ENCODE results near the gene TIPIN.
A peak's percentile ranks its signal among the peaks of the same experiment; 100 is the strongest.

Gene TIPIN

DNA sequence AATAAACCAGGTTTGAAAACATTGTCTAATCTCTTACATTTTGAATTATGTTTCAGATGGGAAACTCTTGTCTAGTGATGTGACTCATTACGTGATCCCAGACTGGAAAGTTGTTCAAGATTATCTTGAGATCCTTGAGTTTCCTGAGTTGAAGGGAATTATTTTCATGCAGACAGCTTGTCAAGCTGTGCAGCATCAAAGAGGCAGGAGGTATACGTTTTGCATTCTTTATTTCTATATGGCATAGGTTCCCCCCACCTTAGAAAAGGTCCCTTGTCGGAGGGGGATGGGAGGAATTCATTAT is 61.6 kb downstream of the TIPIN start:
- DNase-seq = no peak

GRCh38 chr15:66294157-66294931 is 62.1 kb downstream of the TIPIN start:
- peak; percentile 87 for DNase-seq

DNA sequence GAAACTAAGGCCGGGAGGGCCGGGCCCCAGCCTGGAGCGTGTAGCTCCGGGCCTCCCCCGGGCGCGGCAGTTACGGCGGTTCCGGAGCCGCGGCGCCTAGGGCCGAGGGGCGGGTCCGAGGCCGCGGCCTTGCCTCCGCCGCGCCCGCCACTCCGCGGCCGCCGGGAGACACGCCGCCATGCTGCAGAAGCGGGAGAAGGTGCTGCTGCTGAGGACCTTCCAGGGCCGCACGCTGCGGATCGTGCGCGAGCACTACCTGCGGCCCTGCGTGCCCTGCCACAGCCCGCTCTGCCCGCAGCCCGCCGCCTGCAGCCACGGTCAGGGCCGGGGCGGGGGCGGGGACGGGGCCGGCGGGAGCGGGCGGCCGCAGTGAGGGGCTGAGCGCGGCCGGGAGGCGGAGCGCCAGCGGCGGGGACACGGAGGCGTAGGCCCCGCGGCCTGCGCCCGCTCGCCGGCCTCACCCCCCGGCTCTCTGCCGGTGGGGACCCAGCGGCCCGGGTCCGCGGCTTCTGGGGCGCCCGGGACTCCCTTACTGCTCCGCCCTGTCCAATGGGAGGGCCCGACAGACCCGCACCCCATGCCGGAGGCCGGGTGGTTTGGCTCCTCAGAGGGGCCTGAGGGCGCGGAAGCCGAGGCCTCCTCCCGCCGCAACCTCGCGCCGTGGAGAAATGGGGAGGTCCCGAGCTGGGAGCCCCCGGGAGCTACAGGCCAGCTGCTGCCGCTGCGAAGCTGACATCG is 62.9 kb downstream of the TIPIN start, which contains the start of gene DIS3L:
Gene DIS3L (plus strand): TSS at position 150 of the 738 bp plus-strand sequence. CDS start 29 bp downstream, at position 179.
- peak; percentile 88 for DNase-seq

GRCh38 chr15:66292571-66293418 is 63.7 kb downstream of the TIPIN start:
- DNase-seq = no peak

DNA sequence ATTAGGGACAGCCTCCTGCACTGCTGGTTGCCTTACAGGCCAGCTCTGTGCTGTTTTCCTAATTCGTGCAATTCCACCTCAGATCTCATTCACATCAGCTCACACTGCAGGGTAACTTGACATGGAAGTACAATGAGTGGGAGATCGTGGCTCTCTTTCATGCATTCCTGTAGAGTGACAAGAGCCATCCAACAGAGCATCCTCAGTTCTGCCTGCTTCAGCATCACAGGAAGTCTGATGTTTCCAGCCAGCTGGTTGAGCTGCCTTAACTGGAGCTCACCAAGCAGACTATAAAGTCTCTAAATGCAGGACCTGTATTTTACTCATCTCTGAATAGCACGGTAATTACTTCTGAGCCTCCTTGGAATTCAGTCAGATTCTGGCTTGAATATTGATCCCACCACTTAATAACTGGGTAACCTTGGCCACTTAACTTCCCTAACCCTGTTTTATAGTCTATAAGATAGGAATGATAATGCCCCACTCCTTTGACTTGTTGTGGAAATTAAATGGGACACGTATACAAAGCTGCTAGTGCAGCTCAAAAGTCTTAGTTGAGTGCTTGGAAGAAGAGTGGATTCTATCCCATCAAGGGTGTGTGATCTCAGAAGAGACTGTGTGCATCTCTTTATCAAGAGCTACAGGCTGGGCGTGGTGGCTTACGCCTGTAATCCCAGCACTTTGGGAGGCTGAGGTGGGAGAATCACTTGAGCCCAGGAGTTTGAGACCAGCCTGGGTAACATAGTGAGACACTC is 64.5 kb downstream of the TIPIN start:
- DNase-seq = no peak

GRCh38 chr15:66290518-66290917 is 66.0 kb downstream of the TIPIN start:
- DNase-seq = no peak

DNA sequence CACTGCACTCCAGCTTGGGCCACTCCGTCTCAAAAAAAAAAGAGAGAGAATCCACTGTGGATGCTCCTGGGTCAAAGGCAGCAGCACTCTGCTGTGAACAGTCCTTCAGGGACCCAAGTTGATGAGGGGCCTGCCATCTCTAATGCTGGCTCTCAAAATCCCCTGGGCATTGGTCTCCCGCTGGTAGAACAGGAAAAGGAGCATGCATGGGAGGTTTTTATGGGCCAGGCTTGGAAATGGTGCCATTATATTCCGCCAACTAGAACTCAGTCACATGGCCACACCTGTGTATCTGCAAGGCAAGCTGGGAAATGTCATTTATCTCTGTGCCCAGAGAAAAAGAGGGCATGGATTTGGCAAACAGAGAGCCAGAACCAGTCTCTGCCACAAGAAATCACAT is 66.5 kb downstream of the TIPIN start:
- no peak for DNase-seq

DNA sequence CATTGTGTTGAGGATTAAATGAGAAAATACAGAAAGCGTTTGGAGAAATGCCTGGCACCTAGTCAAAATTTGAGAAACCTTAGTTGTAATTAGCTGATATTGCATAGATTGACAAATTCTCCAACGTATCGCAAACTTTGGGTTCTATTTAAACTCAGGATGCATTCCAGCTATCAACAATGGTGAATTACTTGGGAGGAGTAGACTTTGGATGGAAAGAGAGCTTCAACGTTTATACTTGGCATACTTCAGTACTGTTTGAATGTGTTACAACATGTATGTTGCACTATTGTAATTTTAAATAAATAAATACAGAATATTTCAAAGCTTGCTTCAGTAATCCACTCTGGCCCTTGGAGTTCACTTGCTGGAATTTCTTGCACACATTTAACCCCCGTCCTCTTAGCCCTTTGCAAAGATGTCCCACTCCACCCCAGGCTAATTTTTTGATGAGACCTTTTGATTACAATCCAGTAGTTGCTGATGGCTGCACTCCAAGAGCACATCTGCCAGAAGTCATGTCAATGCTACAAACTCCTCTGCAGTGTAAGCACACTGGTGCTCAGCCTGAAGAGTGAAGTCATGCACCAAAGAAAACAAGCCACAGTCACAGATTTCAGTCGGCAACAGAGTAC is 67.8 kb downstream of the TIPIN start:
- DNase-seq = peak; percentile 79

GRCh38 chr15:66288093-66288492 is 68.4 kb downstream of the TIPIN start:
- no peak for DNase-seq

DNA sequence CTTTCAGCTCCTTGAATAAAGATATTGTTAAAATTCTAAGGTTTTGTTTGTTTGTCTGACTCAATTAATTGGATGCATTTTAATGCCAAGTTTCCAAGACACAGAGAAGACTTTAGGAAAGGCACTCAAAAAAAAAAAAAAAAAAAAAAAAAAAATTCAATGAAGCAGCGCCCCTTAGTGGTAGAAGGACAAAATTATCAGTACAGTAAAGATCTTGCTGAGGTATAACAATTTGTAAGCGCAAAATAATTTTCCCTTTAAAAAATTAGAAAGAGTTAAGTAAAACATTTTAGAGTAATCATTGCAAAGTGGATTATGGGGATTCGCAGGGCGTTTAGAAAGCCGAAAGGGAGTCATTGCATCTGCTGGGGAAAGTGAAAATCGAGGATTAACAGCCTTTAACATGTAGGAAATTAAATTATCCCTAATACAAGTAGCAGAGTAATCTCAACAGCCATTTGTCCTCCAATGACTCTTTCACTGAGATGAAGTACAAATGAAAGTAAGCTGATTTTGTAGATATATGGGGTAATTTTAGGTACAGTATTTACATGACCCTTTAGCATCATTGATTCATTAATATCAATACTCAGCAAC is 68.9 kb downstream of the TIPIN start:
- peak; percentile 53 for DNase-seq
